HG03469 (cell line): ENCODE measurements around the gene ARL13B.
"Not testable (repeated sequence)": the region's sequence is repeated elsewhere in the genome, so short reads cannot be mapped to it uniquely, and the experiment has no call there.

Source experiments
- ATAC-seq: cut with Tn5 transposase; IDR thresholded peaks from one replicate; pipeline ENCODE4 v1.9.1; 2021; ENCODE audit warnings: mild to moderate bottlenecking, moderate library complexity, moderate number of reproducible peaks; ENCODE audit not compliant: unreplicated experiment

The ARL13B gene

DNA sequence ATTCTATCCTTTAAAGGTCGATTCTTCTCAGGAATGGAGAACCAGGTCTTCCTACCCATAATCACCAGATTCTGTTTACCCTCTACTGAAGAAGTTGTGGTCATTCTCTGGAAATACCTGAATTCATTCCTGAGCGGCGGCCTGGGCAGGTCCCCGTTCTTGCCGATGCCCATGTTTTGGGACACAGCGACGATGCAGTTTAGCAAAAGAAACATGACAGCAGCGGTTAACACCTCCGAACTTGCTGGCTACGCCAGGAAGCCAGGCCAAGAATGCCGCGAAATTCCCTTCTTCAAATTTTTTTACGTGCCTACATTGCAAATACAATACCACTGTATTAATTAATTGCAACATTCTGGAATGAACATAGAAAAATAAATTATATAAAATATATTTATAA lies 81.3 kb downstream of the ARL13B start:
- no peak for ATAC-seq

DNA sequence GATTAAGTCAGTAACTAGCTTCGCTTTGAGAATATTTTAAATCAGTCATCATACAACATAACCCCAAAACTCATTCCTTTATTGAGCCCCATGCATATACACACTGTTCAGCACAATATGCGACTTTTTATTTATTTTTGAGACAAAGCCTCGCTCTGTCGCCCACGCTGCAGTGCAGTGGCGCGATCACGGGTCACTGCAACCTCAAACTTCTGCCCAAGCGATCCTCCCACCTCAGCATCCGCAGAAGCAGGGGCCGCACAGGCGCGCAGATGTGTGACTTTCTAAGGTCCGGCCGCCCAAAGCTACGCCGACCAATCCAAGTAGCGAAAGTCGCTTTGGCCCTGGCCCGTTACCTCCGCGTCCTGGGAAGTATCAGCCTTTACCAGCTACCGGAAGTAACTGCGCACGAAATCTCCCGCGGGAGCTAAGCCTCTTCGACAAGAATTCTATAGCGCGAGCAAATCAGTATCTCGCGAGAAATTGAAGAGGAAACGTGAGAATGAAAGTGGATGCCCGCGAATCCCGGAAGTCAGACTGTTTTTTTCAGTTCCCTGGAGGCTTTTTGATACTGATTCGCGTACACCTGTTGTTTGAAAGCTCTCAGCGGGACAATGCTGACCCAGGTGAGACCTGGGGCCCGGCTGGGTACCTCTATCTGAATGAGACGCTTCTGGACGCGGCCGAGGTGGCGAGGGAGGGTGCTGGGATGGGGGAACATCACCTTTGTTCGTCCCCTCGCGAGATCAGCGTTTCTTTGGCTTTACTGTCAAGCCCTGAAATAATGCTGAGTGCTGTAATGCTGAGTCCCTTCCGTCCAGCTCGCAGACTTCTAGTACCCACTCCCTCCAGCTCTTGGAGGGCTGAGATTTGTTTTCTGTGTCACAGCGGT lies 82.8 kb downstream of the ARL13B start, which contains the start of the genes DHFR2 and NSUN3:
Gene DHFR2 (minus strand): TSS at position 404 of the 892 bp plus-strand sequence. CDS start 1,405 bp downstream, outside the sequence.
Gene NSUN3 (plus strand): TSS at position 549 of the 892 bp plus-strand sequence. CDS start 66 bp downstream, at position 615.
- ATAC-seq = peak; percentile 88

DNA sequence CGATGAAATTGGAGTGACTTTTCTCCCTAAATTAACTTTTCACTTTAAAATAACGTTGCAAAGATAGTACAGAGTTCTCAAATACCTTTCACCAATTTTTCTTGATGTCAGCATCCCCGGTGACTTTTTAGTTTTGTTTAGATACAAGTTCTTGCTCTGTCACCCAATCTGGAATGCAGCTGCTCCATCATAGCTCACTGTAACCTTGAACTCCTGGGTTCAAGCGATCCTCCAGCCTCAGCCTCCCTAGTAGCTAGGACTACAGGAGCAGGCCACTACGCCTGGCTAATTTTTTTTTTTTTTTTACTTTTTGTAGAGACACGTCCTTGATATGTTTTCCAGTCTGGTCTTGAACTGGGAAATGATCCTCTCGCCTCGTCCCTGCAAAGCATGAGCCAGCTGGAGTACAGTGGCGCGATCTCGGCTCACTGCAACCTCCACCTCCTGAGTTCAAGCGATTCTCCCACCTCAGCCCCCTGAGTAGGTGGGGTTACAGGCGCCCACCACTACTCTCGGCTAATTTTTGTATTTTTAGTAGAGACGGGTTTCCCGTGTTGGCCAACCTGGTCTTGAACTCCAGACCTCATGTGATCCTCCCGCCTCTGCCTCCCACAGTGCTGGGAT lies 83.7 kb downstream of the ARL13B start:
- no peak for ATAC-seq

DNA sequence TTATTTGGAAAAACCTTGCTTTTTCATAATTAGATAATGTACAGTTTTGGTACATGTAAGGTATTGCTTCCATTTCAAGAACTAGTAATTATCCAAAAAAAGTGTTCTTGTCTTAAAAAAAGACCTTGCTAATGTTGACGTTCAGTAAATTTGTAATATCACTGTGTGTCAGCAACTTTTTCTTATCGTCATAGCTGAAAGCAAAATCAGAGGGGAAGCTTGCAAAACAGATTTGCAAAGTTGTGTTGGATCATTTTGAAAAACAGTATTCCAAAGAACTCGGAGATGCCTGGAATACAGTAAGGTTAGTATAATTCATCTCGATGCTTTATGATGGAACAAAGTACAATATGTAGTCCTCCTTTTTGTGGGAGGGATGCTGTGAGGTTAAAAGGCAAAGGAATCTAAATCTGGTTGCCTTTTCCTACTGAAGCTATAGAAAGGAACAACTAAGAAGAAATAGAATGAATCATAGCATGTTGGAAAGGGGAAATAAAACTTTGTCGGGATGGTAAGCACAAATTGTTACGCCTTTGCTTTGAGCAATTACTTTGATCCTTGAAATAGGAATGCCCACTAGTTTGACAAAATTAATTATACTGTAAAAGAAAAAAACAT lies 84.4 kb downstream of the ARL13B start:
- no peak for ATAC-seq

DNA sequence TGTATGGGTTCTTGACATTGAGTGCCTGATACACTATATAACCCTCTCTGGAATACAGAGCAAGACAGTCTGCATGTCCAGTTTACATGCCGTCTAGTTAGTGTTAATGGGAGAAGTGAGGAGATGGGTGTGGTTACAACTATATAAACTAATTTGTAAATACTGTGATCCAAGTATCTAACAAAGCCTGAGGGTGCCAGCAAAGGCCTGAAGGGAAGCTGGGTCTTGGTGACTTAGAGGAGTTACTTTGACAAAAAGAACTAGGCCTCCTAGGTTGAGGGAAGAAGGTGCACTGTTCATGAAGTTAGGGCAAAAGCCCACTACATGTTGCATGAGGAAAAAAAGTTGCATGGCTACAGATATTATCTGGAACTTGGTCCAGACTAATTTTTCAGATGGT lies 85.2 kb downstream of the ARL13B start:
- no peak for ATAC-seq

DNA sequence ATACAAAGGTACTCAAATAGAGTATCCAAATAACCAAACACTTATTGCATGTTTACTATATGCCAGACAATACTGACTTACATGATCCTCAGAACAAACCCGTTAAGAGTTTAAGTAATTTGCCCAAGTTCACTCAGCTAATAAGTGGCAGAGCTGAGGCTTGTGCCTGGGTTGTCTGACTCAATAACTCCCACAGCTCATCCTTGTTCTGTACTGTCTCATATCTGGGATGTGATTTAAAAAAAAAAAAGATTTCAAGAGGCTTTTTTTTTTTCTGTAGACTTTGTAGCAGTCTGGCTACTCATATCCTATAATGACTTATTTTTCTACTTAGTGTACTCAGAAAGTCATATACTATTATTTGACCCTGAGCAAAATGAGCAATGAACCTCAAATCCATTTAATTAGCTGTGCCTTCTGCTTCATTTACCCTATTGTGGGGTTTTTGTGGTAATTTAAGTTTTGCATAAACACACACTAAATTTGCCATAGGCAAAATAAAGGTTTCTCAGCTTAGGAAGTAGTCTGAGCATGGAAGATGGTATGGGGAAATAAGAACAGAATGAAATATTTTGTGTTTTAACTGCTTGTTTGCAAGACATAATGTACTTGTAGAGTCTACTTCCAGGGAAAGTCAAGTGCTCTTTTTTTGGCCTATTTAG lies 86.0 kb downstream of the ARL13B start:
- no peak for ATAC-seq

DNA sequence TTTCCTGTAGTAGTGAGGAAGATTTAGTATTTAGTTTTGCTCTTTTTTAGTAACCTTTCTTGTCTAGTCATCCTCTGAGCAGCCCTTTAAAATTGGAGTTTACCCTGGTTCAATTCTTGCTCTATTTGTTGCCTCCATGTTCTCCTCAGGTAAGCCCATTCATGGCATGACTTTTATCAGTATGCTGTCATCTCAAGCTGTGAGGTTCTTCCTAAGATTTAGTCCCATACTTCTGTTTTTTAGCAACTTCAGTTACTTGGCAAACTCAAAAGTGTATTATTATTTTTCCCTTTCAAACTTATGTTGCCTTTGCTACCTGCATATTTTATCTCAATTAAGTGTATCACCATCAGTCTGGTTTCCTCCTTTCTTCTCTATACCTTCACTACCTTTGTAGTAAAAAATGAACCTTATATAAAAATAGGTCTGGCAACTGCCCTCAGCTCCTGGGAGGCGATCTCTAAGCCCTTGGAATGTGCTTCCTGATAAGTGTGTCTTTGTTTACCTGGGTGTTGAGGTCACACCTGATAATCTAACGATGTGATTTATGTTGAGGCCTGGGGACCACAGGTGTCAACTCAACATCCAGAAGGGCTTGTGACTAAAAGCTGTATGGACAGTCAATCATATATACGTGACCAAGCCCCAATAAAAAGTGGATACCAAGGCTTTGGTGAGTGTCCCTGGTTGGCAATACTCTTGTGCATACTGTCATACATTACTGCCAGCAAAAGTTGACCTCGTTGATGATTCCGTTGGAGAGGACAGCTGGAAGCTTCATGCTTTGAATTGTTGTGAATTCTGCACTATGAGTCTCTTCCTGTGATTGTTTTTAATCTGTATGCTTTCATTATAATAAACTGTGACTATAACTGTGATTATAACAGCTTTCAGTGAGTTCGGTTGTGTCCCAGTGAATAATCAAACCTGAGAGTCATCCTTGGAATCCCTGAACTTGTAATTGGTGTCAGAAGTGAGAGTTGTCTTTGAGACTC lies 86.8 kb downstream of the ARL13B start:
- no peak for ATAC-seq

DNA sequence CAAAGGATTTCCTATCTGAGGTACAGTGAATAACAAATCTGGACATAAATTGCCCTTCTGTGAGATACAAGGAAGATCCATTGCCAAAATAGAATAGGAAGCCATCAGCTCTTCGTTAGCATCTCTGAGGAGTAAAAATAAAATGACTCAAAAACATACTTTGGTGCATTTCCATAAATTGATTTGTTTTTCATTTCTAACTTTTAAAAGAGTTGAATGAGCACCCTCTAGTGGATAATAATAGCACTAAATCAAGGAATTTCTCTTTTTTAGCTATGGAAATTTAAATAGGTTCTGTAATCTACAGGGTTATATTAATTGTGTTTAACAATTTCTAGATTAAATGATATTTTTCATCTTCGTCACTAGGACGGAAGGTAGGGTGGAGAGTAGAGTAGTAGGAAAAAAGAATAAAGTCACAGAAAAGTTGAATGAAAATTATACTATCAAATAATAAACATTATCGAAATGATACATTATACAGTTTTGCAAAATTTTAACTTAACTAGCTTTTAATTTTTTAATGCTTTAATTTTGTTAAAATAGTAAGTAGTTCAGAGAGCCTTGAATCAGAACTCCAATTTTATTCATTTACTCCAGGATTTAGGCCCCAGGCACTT lies 89.3 kb downstream of the ARL13B start:
- ATAC-seq = no peak

DNA sequence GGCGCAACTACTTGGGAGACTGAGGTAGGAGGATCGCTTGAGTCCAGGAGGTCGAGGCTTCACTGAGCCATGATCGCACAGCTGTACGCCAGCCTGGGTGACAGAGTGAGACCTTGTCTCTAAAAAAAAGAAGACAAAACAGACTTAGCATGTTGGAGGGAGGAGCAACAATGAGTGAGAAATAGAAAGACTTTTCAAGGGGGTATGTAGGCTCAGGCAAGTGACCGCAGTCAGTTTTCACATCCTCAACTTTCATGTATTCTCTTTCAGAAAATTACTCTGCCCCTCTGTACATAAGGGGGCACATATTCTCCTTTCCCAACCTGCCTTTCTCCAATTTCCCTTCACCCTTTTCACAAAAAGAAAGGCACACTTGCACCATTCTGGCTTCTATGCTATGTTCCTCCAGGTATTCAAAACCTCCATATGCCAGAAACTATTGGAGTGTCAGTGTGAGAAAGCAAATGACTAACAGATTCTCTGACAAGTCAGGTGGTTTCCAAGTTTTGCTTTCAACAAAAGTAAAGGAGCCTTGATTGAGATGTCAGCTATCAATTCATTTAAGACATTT lies 90.5 kb downstream of the ARL13B start:
- ATAC-seq = peak; percentile 34

DNA sequence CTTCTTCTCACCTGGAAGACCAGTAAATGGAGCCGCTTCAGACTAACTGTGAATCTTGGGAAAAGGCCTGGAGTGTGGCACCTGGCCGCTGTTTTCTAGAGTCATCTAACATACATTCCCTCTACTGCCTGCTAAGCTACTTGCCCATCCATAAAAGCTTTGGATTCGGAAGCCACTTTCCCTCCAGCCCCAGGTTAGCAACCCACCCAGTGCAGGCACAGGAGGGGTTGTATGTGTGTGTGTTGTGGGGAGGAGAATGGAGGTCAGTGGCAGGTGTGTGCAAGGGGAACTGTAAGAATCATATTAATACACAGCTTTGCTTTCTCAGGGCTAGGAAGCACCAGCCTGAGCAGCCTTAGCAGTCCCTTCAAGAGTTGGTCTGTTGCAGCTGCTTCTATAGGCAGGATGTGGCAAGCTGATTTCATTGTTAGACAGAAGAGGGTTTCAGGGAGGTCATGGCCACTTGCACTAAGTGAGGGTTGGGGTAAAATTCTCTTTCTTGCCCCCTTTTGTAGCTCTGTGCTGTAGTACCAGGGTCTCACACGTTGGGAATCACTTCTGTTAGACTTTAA lies 91.8 kb downstream of the ARL13B start:
- peak; percentile 58 for ATAC-seq

DNA sequence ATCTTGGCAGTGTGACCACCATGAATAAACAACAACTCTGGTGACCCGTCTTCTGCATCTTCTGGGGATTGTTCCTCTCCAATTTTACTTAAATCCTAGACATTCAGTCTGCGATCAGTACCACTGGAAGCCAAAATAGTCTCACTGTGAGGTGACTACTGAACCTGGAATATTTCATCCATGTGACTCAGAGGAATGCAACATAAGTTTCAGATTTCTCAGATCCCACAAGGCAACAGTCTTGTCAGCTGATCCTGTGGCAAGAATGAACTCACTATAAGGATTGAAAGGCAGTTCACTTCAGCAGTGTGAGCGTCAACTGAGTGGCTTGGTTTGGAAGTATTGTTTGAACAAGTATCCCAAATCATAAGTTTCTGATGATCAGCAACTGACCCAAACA lies 96.1 kb downstream of the ARL13B start:
- ATAC-seq = no peak

DNA sequence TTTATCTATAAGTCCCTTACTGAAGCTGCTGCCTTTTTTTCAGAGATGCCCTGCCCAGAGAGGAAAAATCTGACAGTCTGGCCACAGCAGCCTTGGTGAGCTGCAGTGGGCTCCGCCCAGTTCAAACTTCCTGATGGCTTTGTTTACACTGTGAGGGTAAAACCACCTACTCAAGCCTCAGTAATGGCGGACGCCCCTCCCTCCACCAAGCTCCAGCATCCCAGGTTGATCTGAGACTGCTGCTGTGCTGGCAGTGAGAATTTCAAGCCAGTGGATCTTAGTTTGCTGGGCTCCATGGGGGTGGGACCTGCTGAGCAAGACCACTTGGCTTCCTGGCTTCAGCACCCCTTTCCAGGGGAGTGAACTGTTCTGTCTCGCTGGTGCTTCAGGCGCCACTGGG lies 100.6 kb downstream of the ARL13B start:
- ATAC-seq = not testable (repeated sequence)

DNA sequence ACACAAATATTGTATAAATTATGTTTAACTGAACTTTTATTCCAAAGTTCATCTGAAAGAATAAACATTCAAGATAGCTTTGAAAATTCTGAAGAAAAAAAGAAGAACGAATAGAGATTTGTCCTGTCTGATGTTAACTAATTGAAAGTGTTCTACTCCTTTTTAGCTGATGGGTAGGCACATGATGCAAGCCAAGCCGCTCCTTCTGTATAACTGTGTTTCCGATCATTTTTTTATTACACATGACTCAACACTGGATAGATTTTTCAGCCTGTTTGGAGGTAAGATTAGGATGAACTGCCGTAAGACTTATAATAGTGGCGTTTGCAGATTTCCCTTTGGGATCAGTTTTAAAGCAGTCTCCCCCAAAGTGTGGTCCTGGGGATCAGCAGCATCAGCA lies 101.9 kb downstream of the ARL13B start:
- no peak for ATAC-seq

DNA sequence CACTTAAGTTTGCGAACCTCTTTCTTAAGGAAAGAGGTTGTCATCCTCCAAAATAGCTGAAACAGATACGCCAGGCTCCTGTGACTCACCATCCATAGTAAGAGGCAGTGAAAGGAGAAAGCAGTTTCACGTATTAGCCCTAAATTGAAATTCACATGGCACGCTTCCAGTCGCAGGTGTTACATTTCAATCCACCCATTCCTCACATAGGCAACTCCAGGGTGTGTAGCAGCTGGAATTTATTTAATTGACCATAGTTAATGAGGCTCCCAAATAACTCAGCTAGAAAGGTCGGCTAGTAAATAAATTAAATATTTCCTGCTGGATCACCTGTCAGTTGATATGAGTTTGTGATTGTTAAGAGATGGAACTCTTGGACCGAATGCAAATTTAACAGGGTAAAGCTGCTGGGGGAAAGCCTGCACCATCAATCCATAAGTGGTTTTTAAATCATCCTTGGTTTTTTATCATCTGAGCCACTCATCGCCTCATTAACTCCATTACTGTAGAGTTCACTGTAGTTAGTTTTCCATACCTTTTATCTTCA lies 102.5 kb downstream of the ARL13B start:
- no peak for ATAC-seq

DNA sequence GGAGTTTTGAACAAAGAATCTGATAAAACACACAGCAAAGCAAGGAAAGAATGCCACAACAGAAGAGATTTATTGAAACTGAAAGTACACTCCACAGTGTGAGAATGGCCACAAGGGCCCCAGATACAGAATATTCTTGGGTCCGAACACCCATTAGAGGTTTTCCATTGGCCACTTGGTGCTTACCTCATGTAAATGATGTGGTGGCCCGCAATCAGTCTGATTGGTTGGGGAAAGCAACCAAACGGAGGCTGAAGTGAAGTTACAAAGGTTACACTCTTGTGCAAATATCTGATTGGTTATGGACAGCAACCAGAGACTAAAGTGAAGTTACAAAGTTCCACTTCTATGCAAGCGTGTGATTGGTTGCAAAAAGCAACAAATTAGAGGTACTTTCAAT lies 103.3 kb downstream of the ARL13B start:
- ATAC-seq = peak; percentile 45

DNA sequence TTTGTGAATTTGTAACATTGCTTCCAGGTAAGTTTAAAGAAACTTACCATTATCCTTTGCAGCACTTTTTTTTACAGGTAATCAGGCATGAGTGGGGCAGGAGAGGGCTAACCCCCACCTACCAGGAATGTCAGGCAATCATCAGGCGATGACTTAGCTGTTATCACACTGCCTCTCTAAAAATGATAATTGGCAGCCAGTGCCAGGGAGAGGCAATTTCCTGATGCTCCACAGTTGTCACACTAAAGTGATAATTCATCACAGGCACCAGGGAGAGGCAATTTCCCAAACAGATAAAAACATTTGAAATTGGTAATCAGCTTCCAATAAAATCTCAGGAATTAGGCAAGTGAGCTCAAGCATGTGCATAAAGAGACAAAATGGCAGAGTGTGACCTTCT lies 109.2 kb downstream of the ARL13B start:
- ATAC-seq = no peak

DNA sequence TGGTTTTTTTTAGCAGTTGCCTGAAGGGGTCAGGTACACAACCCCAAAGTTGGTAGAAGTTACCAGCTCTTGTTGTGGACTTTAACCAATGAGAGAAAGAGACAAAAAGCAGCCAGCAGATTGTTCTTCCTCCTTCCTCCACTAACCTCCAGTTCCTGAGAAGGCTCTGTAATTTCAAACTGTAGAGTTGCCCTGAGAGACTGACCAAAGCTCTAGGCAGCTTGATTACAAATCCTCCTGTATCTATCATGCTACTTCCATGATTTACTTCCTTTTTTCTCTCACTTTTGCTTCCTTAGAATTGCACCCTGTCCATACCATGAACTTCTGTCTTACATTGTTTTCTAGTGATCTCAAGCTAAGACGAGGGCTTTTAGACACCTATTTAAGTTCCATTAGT lies 112.1 kb downstream of the ARL13B start:
- ATAC-seq = no peak

DNA sequence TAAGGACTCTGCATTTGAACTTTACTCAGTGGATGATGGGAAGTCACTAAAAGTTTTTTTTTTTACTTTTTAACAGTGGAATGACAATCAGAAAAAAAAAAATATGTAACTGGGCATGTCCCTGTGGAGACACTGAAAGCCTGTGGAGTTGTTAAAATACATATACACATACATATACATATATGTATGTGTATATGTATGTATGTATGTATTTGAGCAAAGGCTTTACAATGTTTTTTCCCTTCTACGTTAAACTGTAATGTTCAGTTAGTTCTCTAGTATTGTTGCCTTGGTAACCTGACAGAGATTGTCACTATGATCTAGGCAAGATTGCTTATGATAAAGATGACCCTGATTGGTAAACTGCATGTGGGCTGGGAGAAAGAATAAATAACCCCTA lies 113.2 kb downstream of the ARL13B start:
- ATAC-seq = no peak

DNA sequence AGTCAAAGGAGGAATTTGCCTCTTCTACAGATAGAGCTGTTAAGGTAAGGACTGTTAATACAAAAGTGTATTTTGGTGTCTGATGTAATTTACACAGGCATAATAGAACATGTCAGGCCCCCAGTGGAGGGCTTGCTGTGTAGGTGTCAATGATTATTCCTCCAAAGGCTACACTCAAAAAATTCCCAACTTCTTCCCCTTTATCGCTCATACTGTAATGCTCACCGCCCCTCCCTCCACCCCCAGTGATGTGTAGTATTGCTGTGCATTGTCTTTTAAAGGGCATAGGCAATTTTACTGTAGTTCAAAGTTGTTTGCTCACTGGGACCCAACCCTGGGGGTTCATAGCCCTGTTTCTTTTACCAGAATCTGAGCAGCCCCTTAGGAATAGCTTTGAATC lies 115.2 kb downstream of the ARL13B start:
- ATAC-seq = no peak
